NT2/D1 (cell line): Measurements from ENCODE around the gene PCDHGB1.

Experiments
- DNase-seq: peaks from one replicate; pipeline ENCODE4 v3.0.0-alpha.2; 2011; ENCODE audit warnings: low read depth, low spot score
- H3K27me3 ChIP-seq: 2 replicates; pipeline ENCODE4 v1.6.0; 2011; ENCODE audit warnings: mild to moderate bottlenecking; ENCODE audit not compliant: insufficient read length, insufficient read depth
- H3K36me3 ChIP-seq: 2 replicates; pipeline ENCODE4 v1.6.1; 2011; ENCODE audit warnings: mild to moderate bottlenecking, low read length, mixed read lengths; ENCODE audit not compliant: insufficient read depth, insufficient read length
- H3K4me1 ChIP-seq: 2 replicates; pipeline ENCODE4 v1.5.1; 2011; ENCODE audit not compliant: insufficient read depth, insufficient read length
- H3K4me3 ChIP-seq: 2 replicates; pipeline ENCODE4 v1.5.1; 2011; ENCODE audit warnings: low read depth; ENCODE audit not compliant: insufficient read length
- H3K9ac ChIP-seq: 2 replicates; pipeline ENCODE4 v1.6.0; 2011; ENCODE audit warnings: low read depth; ENCODE audit not compliant: insufficient read length
- H3K9me3 ChIP-seq: 2 replicates; pipeline ENCODE4 v1.5.1; 2011; ENCODE audit warnings: mild to moderate bottlenecking, low read length; ENCODE audit not compliant: insufficient read depth
- SUZ12 ChIP-seq: IDR thresholded peaks from 2 replicates; pipeline ENCODE4 v1.6.1; 2011; ENCODE audit not compliant: insufficient read length, insufficient read depth; ENCODE audit errors: extremely low read depth
- YY1 ChIP-seq: IDR thresholded peaks from 2 replicates; pipeline ENCODE4 v1.6.1; 2011; ENCODE audit not compliant: insufficient read length, insufficient read depth
- ZNF274 ChIP-seq: IDR thresholded peaks from 2 replicates; pipeline ENCODE4 v1.6.1; 2011; ENCODE audit warnings: mild to moderate bottlenecking, low read depth, low read length

Gene PCDHGB1

GRCh38 chr5:141351591-141351990, 1.7 kb downstream of the PCDHGB1 start:
- no peaks in the 10 kb centered on the region for H3K4me1 ChIP-seq
- peaks cover 45% of the 10 kb centered on the region for H3K9me3 ChIP-seq
- H3K9ac ChIP-seq = no peak overlapping the region
- DNase-seq = no peak
- TF ChIP-seq SUZ12 = no peak
- TF ChIP-seq YY1 = no peak
- TF ChIP-seq ZNF274 = no peak
- H3K36me3 ChIP-seq = no peaks in the 10 kb centered on the region
- no peak overlapping the region for H3K4me3 ChIP-seq
- no peaks in the 10 kb centered on the region for H3K27me3 ChIP-seq

- no peak for DNase-seq
- peaks cover 51% of the 10 kb centered on the region for H3K9me3 ChIP-seq
- H3K27me3 ChIP-seq = no peaks in the 10 kb centered on the region
- no peak within 1 kb of the TSS for H3K4me3 ChIP-seq
- no peak for TF ChIP-seq SUZ12
- no peak for TF ChIP-seq ZNF274
- no peak for TF ChIP-seq YY1
- H3K36me3 ChIP-seq = no peaks in the 10 kb centered on the region
- no peaks in the 10 kb centered on the region for H3K4me1 ChIP-seq
- no peak within 1 kb of the TSS for H3K9ac ChIP-seq
Measured at GRCh38 chr5:141354900-141355469, 5.1 kb downstream of the PCDHGB1 start, which contains the start of gene PCDHGA4. PCDHGA4 (plus strand) TSS chr5:141355021; CDS start chr5:141355108, 87 bp downstream.

DNA sequence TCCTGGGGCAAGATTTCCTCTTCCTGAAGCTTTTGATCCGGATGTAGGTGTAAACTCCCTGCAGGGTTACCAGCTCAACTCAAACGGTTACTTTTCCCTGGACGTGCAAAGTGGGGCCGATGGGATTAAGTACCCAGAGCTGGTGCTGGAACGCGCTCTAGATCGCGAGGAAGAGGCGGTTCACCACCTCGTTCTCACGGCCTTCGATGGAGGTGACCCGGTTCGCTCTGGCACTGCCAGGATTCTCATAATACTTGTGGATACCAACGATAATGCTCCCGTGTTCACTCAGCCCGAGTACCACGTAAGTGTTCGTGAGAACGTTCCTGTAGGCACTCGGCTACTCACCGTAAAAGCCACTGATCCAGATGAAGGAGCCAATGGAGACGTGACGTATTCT, 5.7 kb downstream of the PCDHGB1 start:
- H3K4me3 ChIP-seq = no peak overlapping the region

DNA sequence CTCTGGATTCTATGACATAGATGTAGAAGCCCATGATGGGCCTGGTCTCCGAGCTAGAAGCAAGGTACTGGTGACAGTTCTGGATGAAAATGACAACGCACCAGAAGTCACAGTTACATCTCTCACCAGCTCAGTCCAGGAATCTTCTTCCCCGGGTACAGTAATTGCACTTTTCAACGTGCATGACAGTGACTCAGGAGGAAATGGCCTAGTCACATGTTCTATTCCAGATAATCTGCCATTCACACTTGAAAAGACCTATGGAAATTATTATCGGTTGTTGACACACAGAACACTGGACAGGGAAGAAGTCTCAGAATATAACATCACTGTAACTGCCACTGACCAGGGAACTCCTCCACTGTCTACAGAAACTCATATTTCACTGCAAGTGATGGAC, 6.2 kb downstream of the PCDHGB1 start:
- Histone ChIP-seq H3K4me3 (no peak overlapping the region), H3K9me3 (peaks cover 42% of the 10 kb centered on the region), H3K27me3 (no peaks in the 10 kb centered on the region), H3K9ac (no peak overlapping the region), H3K4me1 (no peaks in the 10 kb centered on the region), H3K36me3 (no peaks in the 10 kb centered on the region)
- DNase-seq = no peak
- no peak for TF ChIP-seq SUZ12
- no peak for TF ChIP-seq ZNF274
- TF ChIP-seq YY1 = no peak

More for the DNA sequence above, 5.7 kb downstream of the PCDHGB1 start:
- Histone ChIP-seq H3K9me3 (peaks cover 47% of the 10 kb centered on the region), H3K9ac (no peak overlapping the region), H3K27me3 (no peaks in the 10 kb centered on the region), H3K4me1 (no peaks in the 10 kb centered on the region), H3K36me3 (no peaks in the 10 kb centered on the region)
- DNase-seq = no peak
- no peak for TF ChIP-seq ZNF274
- no peak for TF ChIP-seq SUZ12
- no peak for TF ChIP-seq YY1

DNA sequence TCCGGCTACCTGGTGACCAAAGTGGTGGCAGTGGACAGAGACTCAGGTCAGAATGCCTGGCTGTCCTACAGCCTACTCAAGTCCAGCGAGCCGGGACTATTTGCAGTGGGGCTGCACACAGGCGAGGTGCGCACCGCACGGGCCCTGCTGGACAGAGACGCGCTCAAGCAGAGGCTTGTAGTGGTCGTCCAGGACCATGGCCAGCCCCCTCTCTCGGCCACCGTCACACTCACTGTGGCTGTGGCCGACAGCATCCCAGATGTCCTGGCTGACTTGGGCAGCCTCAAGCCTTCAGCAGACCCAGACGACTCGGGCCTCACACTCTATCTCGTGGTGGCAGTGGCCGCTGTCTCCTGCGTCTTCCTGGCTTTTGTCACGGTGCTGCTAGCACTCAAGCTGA, 7.1 kb downstream of the PCDHGB1 start:
- no peaks in the 10 kb centered on the region for H3K27me3 ChIP-seq
- TF ChIP-seq YY1 (no peak), ZNF274 (no peak)
- peaks cover 37% of the 10 kb centered on the region for H3K9me3 ChIP-seq
- no peak overlapping the region for H3K9ac ChIP-seq
- H3K4me3 ChIP-seq = no peak overlapping the region
- no peaks in the 10 kb centered on the region for H3K36me3 ChIP-seq
- no peak for DNase-seq
- H3K4me1 ChIP-seq = no peaks in the 10 kb centered on the region

- H3K4me3 ChIP-seq = no peak within 1 kb of the TSS
Measured at GRCh38 chr5:141359790-141360426, 10.0 kb downstream of the PCDHGB1 start, which contains the start of gene PCDHGB2. PCDHGB2 (plus strand) TSS chr5:141359994; CDS start chr5:141360136, 142 bp downstream.

GRCh38 chr5:141360685-141361084, 10.8 kb downstream of the PCDHGB1 start:
- DNase-seq = no peak
- H3K4me3 ChIP-seq = no peak overlapping the region
- peaks cover 45% of the 10 kb centered on the region for H3K9me3 ChIP-seq
- no peaks in the 10 kb centered on the region for H3K4me1 ChIP-seq
- no peaks in the 10 kb centered on the region for H3K36me3 ChIP-seq
- no peak overlapping the region for H3K9ac ChIP-seq
- TF ChIP-seq SUZ12 = no peak
- no peak for TF ChIP-seq YY1
- no peak for TF ChIP-seq ZNF274
- H3K27me3 ChIP-seq = no peaks in the 10 kb centered on the region

More at GRCh38 chr5:141359790-141360426, 10.0 kb downstream of the PCDHGB1 start, which contains the start of gene PCDHGB2:
- Histone ChIP-seq H3K9me3 (peaks cover 44% of the 10 kb centered on the region), H3K4me1 (no peaks in the 10 kb centered on the region), H3K36me3 (no peaks in the 10 kb centered on the region), H3K27me3 (no peaks in the 10 kb centered on the region), H3K9ac (no peak within 1 kb of the TSS)
- no peak for DNase-seq
- TF ChIP-seq ZNF274 = no peak
- no peak for TF ChIP-seq YY1
- TF ChIP-seq SUZ12 = no peak
